ENCODE results near the gene BCR. TPM values are rescaled to one million over a fixed set of nuclear protein-coding genes. Genes with fewer than 3 reads are reported as not detected.
A peak's percentile ranks its signal among the peaks of the same experiment; 100 is the strongest.

Gene BCR
- total RNA-seq, 1 donor from 2014 or later = 98.1 TPM

GRCh38 chr22:23272834-23273233 is 92.5 kb downstream of the BCR start:
- DNase-seq (ENCODE audit: low spot score) = no peak

GRCh38 chr22:23273445-23274145 is 93.3 kb downstream of the BCR start:
- no peak for DNase-seq (ENCODE audit: low spot score)

- no peak for DNase-seq (ENCODE audit: low spot score)
Observed at GRCh38 chr22:23274146-23274526, 93.8 kb downstream of the BCR start.

- DNase-seq (ENCODE audit: low spot score) = no peak
Observed at GRCh38 chr22:23274891-23275694, 94.8 kb downstream of the BCR start.

- no peak for DNase-seq (ENCODE audit: low spot score)
Observed at GRCh38 chr22:23275751-23276150, 95.4 kb downstream of the BCR start.

- no peak for DNase-seq (ENCODE audit: low spot score)
Observed at GRCh38 chr22:23276656-23277582, 96.6 kb downstream of the BCR start.

- DNase-seq (ENCODE audit: low spot score) = no peak
Observed at GRCh38 chr22:23277583-23278295, 97.4 kb downstream of the BCR start.

- DNase-seq (ENCODE audit: low spot score) = no peak
Observed at GRCh38 chr22:23278883-23279675, 98.8 kb downstream of the BCR start.

- no peak for DNase-seq (ENCODE audit: low spot score)
Observed at GRCh38 chr22:23279781-23280180, 99.5 kb downstream of the BCR start.

GRCh38 chr22:23280356-23281052 is 100.2 kb downstream of the BCR start:
- DNase-seq (ENCODE audit: low spot score) = no peak

GRCh38 chr22:23281053-23281405 is 100.7 kb downstream of the BCR start:
- no peak for DNase-seq (ENCODE audit: low spot score)

- DNase-seq (ENCODE audit: low spot score) = peak; percentile 94
Observed at GRCh38 chr22:23281406-23282088, 101.2 kb downstream of the BCR start.

- no peak for DNase-seq (ENCODE audit: low spot score)
Observed at GRCh38 chr22:23282089-23282501, 101.8 kb downstream of the BCR start.

- no peak for DNase-seq (ENCODE audit: low spot score)
Observed at GRCh38 chr22:23282516-23282915, 102.2 kb downstream of the BCR start.

- no peak for DNase-seq (ENCODE audit: low spot score)
Observed at GRCh38 chr22:23282986-23283385, 102.7 kb downstream of the BCR start.

GRCh38 chr22:23283591-23284503 is 103.5 kb downstream of the BCR start:
- DNase-seq (ENCODE audit: low spot score) = no peak

GRCh38 chr22:23284504-23285033 is 104.3 kb downstream of the BCR start:
- no peak for DNase-seq (ENCODE audit: low spot score)

GRCh38 chr22:23285236-23285635 is 104.9 kb downstream of the BCR start:
- DNase-seq (ENCODE audit: low spot score) = no peak
